ENCODE measurements around the gene PPARD.

GRCh38 chr6:35454391-35455110 is 112.2 kb downstream of the PPARD start:
- TF ChIP-seq POLR2A (IDR thresholded peaks at IDR 0.05) = no peak
- TF ChIP-seq, protein P1, sequence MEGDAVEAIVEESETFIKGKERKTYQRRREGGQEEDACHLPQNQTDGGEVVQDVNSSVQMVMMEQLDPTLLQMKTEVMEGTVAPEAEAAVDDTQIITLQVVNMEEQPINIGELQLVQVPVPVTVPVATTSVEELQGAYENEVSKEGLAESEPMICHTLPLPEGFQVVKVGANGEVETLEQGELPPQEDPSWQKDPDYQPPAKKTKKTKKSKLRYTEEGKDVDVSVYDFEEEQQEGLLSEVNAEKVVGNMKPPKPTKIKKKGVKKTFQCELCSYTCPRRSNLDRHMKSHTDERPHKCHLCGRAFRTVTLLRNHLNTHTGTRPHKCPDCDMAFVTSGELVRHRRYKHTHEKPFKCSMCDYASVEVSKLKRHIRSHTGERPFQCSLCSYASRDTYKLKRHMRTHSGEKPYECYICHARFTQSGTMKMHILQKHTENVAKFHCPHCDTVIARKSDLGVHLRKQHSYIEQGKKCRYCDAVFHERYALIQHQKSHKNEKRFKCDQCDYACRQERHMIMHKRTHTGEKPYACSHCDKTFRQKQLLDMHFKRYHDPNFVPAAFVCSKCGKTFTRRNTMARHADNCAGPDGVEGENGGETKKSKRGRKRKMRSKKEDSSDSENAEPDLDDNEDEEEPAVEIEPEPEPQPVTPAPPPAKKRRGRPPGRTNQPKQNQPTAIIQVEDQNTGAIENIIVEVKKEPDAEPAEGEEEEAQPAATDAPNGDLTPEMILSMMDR (IDR thresholded peaks at IDR 0.05) = no peak
